ENCODE results near the gene IL11.

IL11 gene

DNA sequence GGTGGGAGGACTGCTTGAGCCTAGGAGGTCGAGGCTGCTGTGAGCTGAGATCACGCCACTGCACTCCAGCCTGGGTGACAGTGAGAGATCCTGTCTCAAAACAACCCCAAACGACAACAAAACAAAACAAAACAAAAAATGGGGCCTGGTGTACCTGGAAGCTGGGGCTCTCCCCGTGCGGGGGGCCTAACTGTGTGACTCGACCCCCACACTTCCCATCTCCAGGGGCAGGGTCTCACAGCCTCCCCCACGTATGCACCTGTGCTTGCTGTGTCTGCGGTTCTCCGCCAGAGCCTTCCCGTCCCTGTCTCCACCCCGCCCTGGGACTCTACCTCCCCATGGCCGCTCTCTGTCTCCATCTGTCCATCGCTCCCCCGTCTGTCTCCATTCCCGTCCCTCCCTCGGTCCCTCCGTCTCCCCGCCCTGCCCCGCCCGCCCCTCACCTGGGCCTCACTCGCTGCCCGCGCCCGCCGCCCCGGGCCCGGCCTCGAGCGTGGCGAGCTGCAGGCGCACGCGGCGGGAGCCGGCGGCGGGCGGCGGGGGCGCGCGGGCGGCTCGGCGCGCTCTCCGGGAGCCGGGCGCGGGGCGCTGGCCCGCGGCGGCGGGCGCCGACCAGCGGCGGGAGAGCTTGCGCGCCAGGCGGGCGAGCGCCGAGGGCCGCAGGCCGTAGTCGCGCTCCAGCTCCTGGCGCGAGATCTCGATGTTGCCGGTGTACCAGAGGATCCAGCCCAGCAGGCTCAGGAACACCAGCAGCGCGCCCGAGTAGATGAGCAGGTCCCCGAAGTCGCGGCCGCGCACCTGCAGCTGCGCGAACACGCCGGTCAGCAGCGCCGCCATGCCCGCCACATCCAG is 13.2 kb upstream of the IL11 start:
- TF ChIP-seq, protein P1, sequence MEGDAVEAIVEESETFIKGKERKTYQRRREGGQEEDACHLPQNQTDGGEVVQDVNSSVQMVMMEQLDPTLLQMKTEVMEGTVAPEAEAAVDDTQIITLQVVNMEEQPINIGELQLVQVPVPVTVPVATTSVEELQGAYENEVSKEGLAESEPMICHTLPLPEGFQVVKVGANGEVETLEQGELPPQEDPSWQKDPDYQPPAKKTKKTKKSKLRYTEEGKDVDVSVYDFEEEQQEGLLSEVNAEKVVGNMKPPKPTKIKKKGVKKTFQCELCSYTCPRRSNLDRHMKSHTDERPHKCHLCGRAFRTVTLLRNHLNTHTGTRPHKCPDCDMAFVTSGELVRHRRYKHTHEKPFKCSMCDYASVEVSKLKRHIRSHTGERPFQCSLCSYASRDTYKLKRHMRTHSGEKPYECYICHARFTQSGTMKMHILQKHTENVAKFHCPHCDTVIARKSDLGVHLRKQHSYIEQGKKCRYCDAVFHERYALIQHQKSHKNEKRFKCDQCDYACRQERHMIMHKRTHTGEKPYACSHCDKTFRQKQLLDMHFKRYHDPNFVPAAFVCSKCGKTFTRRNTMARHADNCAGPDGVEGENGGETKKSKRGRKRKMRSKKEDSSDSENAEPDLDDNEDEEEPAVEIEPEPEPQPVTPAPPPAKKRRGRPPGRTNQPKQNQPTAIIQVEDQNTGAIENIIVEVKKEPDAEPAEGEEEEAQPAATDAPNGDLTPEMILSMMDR (IDR thresholded peaks at IDR 0.05; ENCODE audit: insufficient read depth, low read length, poor library complexity, severe bottlenecking), result peak; percentile 28
- Histone ChIP-seq H3K36me3 (ENCODE audit: control insufficient read depth, insufficient read depth, low read length) (peaks cover 18% of the 10 kb centered on the region), H3K27me3 (replicated peaks; ENCODE audit: control insufficient read depth, insufficient read depth, low read length) (no peaks in the 10 kb centered on the region), H3K4me3 (replicated peaks; ENCODE audit: low read depth, low read length) (peak overlapping the region; percentile 90)
- DNase-seq (ENCODE audit: extremely low read depth, insufficient read length), result peak; percentile 83

DNA sequence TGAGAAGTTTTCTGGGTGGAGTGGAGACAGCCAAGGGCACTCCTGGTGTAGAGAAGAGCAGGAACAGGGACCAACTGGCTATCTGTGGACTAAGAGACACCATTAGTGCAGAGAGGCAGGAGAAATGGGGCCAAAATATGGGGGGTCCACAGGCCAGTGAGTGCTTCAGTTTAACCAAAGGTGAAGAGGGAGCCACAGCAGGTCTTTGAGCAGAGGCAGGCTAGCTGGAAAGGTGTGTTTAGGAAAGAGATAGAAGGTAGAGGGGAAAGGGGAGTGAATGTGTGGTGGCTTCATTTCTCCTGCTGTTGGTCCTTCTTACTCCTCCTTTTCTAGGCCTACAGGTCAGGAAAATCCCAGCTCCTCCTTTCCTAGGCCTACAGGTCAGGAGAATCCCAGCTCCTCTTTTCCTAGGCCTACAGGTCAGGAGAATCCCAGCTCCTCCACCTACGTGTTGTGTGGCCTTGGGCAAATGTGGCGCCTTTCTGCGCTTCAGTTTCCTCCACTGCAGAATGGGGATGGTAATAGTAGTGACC is 12.3 kb upstream of the IL11 start:
- Histone ChIP-seq H3K36me3 (ENCODE audit: control insufficient read depth, insufficient read depth, low read length) (peaks cover 9% of the 10 kb centered on the region), H3K27me3 (replicated peaks; ENCODE audit: control insufficient read depth, insufficient read depth, low read length) (no peaks in the 10 kb centered on the region), H3K4me3 (replicated peaks; ENCODE audit: low read depth, low read length) (no peak overlapping the region; the same call in 1 of the 2 replicates)
- TF ChIP-seq, protein P1 (IDR thresholded peaks at IDR 0.05; ENCODE audit: insufficient read depth, low read length, poor library complexity, severe bottlenecking), result no peak
- no peak for DNase-seq (ENCODE audit: extremely low read depth, insufficient read length)

DNA sequence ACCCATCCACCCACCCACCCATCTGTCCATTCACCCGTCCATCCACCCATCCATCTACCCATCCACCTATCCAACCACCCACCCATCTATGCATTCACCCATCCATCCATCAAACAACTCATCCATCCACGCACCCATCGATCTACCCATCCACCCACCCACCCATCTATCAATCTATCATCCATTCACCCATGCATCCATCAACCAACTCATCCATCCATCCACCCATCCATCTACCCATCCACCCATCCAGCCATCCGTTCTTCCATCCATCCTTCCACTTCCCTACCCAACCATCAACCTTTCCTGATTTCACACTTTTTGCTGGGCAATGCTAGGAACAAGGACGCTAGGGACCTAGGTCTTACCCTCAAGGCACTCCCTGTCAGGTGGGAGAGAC is 11.8 kb upstream of the IL11 start:
- no peak for DNase-seq (ENCODE audit: extremely low read depth, insufficient read length)
- Histone ChIP-seq H3K36me3 (ENCODE audit: control insufficient read depth, insufficient read depth, low read length) (peaks cover 3% of the 10 kb centered on the region), H3K27me3 (replicated peaks; ENCODE audit: control insufficient read depth, insufficient read depth, low read length) (no peaks in the 10 kb centered on the region), H3K4me3 (replicated peaks; ENCODE audit: low read depth, low read length) (no peak overlapping the region)
- TF ChIP-seq, protein P1 (IDR thresholded peaks at IDR 0.05; ENCODE audit: insufficient read depth, low read length, poor library complexity, severe bottlenecking), result no peak

DNA sequence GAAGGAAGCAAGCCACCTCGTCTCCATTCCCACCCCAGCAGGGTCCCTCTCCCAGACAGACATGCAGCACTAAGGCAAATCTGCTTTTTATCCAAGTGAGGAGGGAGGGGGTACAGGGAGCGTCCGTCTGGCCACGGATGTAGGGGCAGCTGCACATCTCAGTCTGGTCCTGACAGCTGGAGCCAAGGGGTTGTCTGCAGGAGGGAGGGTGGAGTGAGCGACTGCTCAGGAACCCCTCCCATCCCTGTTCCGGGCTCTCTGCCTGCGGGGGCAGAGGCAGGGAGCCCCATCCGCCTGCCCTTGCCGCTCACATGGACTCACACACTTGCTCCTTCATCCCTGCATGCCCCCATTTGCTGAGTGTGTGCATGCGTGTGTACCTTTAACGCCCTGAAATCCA is 8.9 kb upstream of the IL11 start:
- no peak for DNase-seq (ENCODE audit: extremely low read depth, insufficient read length)
- Histone ChIP-seq H3K27me3 (replicated peaks; ENCODE audit: control insufficient read depth, insufficient read depth, low read length) (no peaks in the 10 kb centered on the region), H3K4me3 (replicated peaks; ENCODE audit: low read depth, low read length) (no peak overlapping the region), H3K36me3 (ENCODE audit: control insufficient read depth, insufficient read depth, low read length) (no peaks in the 10 kb centered on the region)
- TF ChIP-seq, protein P1 (IDR thresholded peaks at IDR 0.05; ENCODE audit: insufficient read depth, low read length, poor library complexity, severe bottlenecking), result no peak

DNA sequence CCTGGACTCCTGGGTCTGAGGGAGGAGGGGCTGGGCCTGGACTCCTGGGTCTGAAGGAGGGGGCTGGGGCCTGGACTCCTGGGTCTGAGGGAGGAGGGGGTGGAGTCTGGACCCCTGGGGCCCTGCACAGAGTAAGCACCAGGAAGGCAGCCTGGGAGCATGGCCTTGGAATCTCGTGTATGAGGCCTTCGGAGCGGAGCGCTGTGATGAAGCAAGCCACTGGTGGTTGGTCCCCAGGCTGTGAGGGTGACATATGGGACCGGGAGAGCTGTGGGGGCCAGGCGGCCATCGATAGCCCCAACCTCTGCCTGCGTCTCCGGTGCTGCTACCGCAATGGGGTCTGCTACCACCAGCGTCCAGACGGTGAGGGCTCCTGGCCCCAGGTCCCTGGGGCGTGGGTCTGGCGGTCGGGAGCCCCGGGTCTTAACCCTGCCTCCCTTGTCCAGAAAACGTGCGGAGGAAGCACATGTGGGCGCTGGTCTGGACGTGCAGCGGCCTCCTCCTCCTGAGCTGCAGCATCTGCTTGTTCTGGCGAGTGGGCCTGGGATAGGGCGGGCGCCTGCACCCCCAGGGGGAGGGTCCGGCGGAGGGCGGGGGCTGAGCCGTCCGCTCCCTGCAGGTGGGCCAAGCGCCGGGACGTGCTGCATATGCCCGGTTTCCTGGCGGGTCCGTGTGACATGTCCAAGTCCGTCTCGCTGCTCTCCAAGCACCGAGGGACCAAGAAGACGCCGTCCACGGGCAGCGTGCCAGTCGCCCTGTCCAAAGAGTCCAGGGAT is 7.3 kb upstream of the IL11 start:
- TF ChIP-seq, protein P1 (IDR thresholded peaks at IDR 0.05; ENCODE audit: insufficient read depth, low read length, poor library complexity, severe bottlenecking), result no peak
- H3K36me3 ChIP-seq (ENCODE audit: control insufficient read depth, insufficient read depth, low read length), result no peaks in the 10 kb centered on the region
- no peak overlapping the region for H3K4me3 ChIP-seq (replicated peaks; ENCODE audit: low read depth, low read length)
- no peak for DNase-seq (ENCODE audit: extremely low read depth, insufficient read length)
- H3K27me3 ChIP-seq (replicated peaks; ENCODE audit: control insufficient read depth, insufficient read depth, low read length), result no peaks in the 10 kb centered on the region
